GM06990 (cell line): ENCODE results near the gene TSKS.

Experiments
- DNase-seq: peaks from one replicate; pipeline ENCODE4 v3.0.0-alpha.2; 2011; ENCODE audit not compliant: insufficient read length; ENCODE audit errors: extremely low read depth
- H3K27me3 ChIP-seq: replicated peaks from 2 replicates; pipeline ENCODE4 v1.6.0; 2011; ENCODE audit warnings: low read length; ENCODE audit not compliant: control insufficient read depth, insufficient read depth
- H3K36me3 ChIP-seq: 2 replicates; pipeline ENCODE4 v1.5.1; 2011; ENCODE audit warnings: low read length; ENCODE audit not compliant: control insufficient read depth, insufficient read depth
- H3K4me3 ChIP-seq: replicated peaks from 2 replicates; pipeline ENCODE4 v1.5.1; 2011; ENCODE audit warnings: low read depth, mild to moderate bottlenecking, control low read depth, low read length
- TF ChIP-seq, protein P1 (sequence below): IDR thresholded peaks from 2 replicates; pipeline ENCODE4 v1.5.1; 2011; ENCODE audit warnings: low read length, control low read depth, mild to moderate bottlenecking, inconsistent platforms; ENCODE audit not compliant: insufficient read depth, poor library complexity, severe bottlenecking

Gene TSKS

DNA sequence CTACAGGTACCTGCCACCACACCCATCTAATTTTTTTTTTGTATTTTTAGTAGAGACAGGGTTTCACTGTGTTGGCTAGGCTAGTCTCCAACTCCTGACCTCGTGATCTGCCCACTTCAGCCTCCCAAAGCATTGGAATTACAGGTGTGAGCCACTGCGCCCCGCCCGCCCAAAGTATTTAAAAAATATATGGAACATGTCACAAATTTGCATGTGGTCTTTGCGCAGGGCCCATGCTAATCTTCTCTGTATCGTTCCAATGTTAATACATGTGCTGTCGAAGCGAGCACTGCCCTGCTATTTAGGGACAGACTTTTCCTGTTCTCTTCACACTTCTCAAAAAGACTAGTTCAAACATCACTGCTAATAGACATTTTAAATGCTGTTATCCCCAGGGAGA, 1.2 kb upstream of the TSKS start:
- H3K4me3 ChIP-seq, result no peak overlapping the region
- TF ChIP-seq, protein P1, sequence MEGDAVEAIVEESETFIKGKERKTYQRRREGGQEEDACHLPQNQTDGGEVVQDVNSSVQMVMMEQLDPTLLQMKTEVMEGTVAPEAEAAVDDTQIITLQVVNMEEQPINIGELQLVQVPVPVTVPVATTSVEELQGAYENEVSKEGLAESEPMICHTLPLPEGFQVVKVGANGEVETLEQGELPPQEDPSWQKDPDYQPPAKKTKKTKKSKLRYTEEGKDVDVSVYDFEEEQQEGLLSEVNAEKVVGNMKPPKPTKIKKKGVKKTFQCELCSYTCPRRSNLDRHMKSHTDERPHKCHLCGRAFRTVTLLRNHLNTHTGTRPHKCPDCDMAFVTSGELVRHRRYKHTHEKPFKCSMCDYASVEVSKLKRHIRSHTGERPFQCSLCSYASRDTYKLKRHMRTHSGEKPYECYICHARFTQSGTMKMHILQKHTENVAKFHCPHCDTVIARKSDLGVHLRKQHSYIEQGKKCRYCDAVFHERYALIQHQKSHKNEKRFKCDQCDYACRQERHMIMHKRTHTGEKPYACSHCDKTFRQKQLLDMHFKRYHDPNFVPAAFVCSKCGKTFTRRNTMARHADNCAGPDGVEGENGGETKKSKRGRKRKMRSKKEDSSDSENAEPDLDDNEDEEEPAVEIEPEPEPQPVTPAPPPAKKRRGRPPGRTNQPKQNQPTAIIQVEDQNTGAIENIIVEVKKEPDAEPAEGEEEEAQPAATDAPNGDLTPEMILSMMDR, result no peak
- DNase-seq, result no peak
- H3K27me3 ChIP-seq, result no peaks in the 10 kb centered on the region
- H3K36me3 ChIP-seq, result no peaks in the 10 kb centered on the region

DNA sequence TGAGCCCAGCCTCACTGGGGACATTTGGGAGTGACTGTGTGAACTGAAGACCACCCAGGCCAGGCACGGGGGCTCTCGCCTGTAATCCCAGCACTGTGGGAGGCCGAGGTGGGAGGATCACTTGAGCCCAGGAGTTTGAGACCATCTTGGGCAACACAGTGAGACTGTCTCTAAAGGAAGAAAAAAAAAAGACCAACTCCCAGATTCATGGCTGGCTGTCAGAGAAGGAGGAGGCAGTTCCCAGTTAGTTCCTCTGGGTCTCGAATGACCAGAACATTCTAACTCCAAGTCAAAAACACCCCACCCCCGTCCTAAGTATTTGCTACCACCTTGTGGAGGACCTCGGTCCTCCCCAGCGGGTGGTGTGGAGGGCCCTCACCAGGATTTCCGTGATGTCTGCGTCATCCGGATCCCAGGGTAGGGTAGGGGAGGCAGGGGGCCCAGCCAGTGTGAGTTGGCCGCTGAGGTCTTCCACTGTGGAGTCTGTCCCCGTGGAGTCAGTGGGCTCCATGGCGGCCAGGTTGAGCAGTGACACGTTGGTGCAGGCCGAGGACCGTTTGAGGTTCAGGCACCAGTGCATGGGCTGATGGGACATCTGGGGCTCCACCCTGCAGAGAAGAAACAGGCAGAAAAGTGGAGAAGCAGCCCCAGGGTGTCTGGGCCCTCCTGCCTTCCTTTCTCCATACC, 1.3 kb downstream of the TSKS start:
- Histone ChIP-seq H3K27me3 (no peaks in the 10 kb centered on the region), H3K36me3 (no peaks in the 10 kb centered on the region), H3K4me3 (no peak overlapping the region)
- TF ChIP-seq, protein P1, result no peak
- no peak for DNase-seq

- Histone ChIP-seq H3K4me3 (no peak overlapping the region), H3K27me3 (no peaks in the 10 kb centered on the region), H3K36me3 (no peaks in the 10 kb centered on the region)
- TF ChIP-seq, protein P1, result no peak
- no peak for DNase-seq
Measured at GRCh38 chr19:49761249-49761624, 1.9 kb downstream of the TSKS start.

- no peak for DNase-seq
- H3K27me3 ChIP-seq, result no peaks in the 10 kb centered on the region
- TF ChIP-seq, protein P1, result no peak
- no peaks in the 10 kb centered on the region for H3K36me3 ChIP-seq
- no peak overlapping the region for H3K4me3 ChIP-seq
Measured at GRCh38 chr19:49758292-49758691, 4.8 kb downstream of the TSKS start.

DNA sequence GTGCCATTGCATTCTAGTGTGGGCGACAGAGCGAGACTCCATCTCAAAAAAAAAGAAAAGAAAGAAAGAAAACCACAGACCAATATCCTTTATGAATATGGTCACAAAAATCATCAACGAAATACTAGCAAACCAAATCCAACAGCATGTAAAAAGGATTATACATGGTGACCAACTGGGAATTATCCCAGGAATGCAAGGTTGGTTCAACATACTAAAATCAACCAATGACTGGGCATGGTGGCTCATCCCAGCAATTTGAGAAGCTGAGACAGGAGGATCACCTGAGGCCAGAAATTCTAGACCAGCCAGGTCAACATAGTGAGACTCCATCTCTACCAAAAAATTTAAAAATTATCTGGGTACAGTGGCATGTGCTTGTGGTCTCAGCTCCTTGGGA, 7.2 kb downstream of the TSKS start:
- TF ChIP-seq, protein P1, result no peak
- no peak overlapping the region for H3K4me3 ChIP-seq

DNA sequence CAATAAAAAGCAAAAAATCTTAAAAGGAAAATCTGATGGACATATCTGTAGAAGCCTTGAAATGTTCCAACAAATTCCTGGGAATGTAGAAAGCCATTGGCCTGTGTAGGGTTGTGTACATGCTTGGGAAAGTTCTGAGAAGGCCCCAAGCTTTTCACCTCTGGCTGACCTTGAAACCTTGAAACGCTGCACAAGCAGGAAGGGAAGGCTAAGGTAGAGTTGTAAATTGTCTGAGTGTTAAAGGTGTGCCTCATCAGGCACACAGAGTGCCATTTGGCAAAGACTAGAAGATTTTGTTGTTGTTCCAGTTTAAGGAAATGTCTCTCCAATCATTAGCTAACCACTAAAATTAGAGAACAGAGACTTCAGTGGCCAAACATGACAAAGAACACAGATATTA, 10.4 kb downstream of the TSKS start:
- H3K27me3 ChIP-seq, result no peaks in the 10 kb centered on the region
- H3K4me3 ChIP-seq, result no peak overlapping the region
- no peak for DNase-seq
- no peaks in the 10 kb centered on the region for H3K36me3 ChIP-seq
- TF ChIP-seq, protein P1, result no peak

More for the DNA sequence above, 7.2 kb downstream of the TSKS start:
- no peaks in the 10 kb centered on the region for H3K36me3 ChIP-seq
- no peak for DNase-seq
- H3K27me3 ChIP-seq, result no peaks in the 10 kb centered on the region
